GM23338 (cell line): ENCODE data around the gene CMTM5. TPM values are rescaled to one million over a fixed set of nuclear protein-coding genes. Genes with fewer than 3 reads are reported as not detected.

Experiments used
- ATAC-seq: fragments of 200-7000 bp; cut with Tn5 transposase; 3 replicates; pipeline ENCODE4 v1.9.1; 2020
- DNase-seq: peaks from one replicate; pipeline ENCODE4 v3.0.0-alpha.2; 2015; ENCODE audit warnings: low spot score
- H2AFZ ChIP-seq: fragments of 200-600 bp; sonication (generic); 2 replicates; pipeline ENCODE4 v1.8.0; 2016; ENCODE audit warnings: antibody characterized with exemption, mild to moderate bottlenecking, moderate library complexity
- H3F3A ChIP-seq: fragments of 200-600 bp; sonication (generic); replicated peaks from 2 replicates; pipeline ENCODE4 v1.8.0; 2017; ENCODE audit warnings: antibody characterized with exemption, mixed run types, low read depth
- H3K27ac ChIP-seq: fragments of 200-600 bp; sonication (generic); 2 replicates; pipeline ENCODE4 v1.6.1; 2016; ENCODE audit warnings: low read depth
- H3K27me3 ChIP-seq: fragments of 200-600 bp; sonication (generic); 2 replicates; pipeline ENCODE4 v1.8.0; 2016; ENCODE audit warnings: mild to moderate bottlenecking, mixed run types, moderate library complexity; ENCODE audit not compliant: insufficient read depth
- H3K36me3 ChIP-seq: fragments of 200-600 bp; sonication (generic); 2 replicates; pipeline ENCODE4 v1.8.0; 2016; ENCODE audit warnings: mild to moderate bottlenecking; ENCODE audit not compliant: insufficient read depth
- H3K4me1 ChIP-seq: fragments of 200-600 bp; sonication (generic); 2 replicates; pipeline ENCODE4 v1.8.0; 2016; ENCODE audit warnings: mild to moderate bottlenecking, moderate library complexity; ENCODE audit not compliant: insufficient read depth
- H3K4me2 ChIP-seq: fragments of 200-600 bp; sonication (generic); 2 replicates; pipeline ENCODE4 v1.7.1; 2017; ENCODE audit warnings: mixed run types
- H3K4me3 ChIP-seq: fragments of 200-600 bp; sonication (generic); 2 replicates; pipeline ENCODE4 v1.6.1; 2016; ENCODE audit warnings: mixed run types
- H3K79me2 ChIP-seq: fragments of 200-600 bp; sonication (generic); replicated peaks from 2 replicates; pipeline ENCODE4 v1.8.0; 2017; ENCODE audit warnings: mild to moderate bottlenecking; ENCODE audit not compliant: insufficient read depth
- H3K9me2 ChIP-seq: fragments of 200-600 bp; sonication (generic); 2 replicates; pipeline ENCODE4 v1.8.0; 2017; ENCODE audit not compliant: insufficient read depth
- H4K20me1 ChIP-seq: fragments of 200-600 bp; sonication (generic); replicated peaks from 2 replicates; pipeline ENCODE4 v1.8.0; 2017; ENCODE audit warnings: mild to moderate bottlenecking; ENCODE audit not compliant: insufficient read depth
- H3K27ac Mint-ChIP-seq: 2 replicates; pipeline ENCODE4 v1.8.0; 2020; ENCODE audit warnings: inconsistent platforms, mild to moderate bottlenecking, moderate library complexity, mixed read lengths
- H3K27me3 Mint-ChIP-seq: 3 replicates; pipeline ENCODE4 v1.8.0; 2022; ENCODE audit warnings: low read depth, mild to moderate bottlenecking, moderate library complexity, mixed read lengths, inconsistent platforms; ENCODE audit not compliant: insufficient read depth, poor library complexity
- H3K36me3 Mint-ChIP-seq: 3 replicates; pipeline ENCODE4 v1.8.0; 2021; ENCODE audit warnings: low read depth, mild to moderate bottlenecking, inconsistent platforms, moderate library complexity, mixed read lengths
- H3K4me1 Mint-ChIP-seq: 3 replicates; pipeline ENCODE4 v1.8.0; 2020; ENCODE audit warnings: mild to moderate bottlenecking, inconsistent platforms, mixed read lengths
- H3K4me3 Mint-ChIP-seq: 3 replicates; pipeline ENCODE4 v1.8.0; 2021; ENCODE audit warnings: moderate library complexity, mild to moderate bottlenecking, inconsistent platforms, mixed read lengths
- H3K9me3 Mint-ChIP-seq: 3 replicates; pipeline ENCODE4 v1.8.0; 2020; ENCODE audit warnings: moderate library complexity, mild to moderate bottlenecking, inconsistent platforms, mixed read lengths
- CREB1 ChIP-seq: fragments of 250-450 bp; sonication (Bioruptor Pico); IDR thresholded peaks from 2 replicates; pipeline ENCODE4 v1.5.0; 2020; ENCODE audit warnings: low read depth, mild to moderate bottlenecking, moderate library complexity
- CTCF ChIP-seq, 2 experiments: fragments of 200-600 bp in 1 of 2; sonication (generic) in 1 of 2; conservative IDR thresholded peaks; 2 replicates each; pipeline versions ENCODE4 v1.5.1 to v1.6.1; 2016 to 2017; ENCODE audit warnings: antibody characterized with exemption in 2 of 2, low read depth in 2 of 2, mild to moderate bottlenecking in 2 of 2, moderate library complexity in 1 of 2
- EZH2 ChIP-seq: fragments of 200-600 bp; sonication (generic); IDR thresholded peaks from one replicate; pipeline ENCODE4 v1.8.0; 2017; ENCODE audit warnings: antibody characterized with exemption, mild to moderate bottlenecking, low read depth; ENCODE audit not compliant: unreplicated experiment
- JUNB ChIP-seq: IDR thresholded peaks from one replicate; pipeline ENCODE4 v1.6.1; 2016; ENCODE audit warnings: antibody characterized with exemption; ENCODE audit not compliant: unreplicated experiment
- ZNF331 ChIP-seq: fragments of 250-450 bp; sonication (Bioruptor Pico); IDR thresholded peaks from 2 replicates; pipeline ENCODE4 v1.5.0; 2020; ENCODE audit warnings: low read depth, mild to moderate bottlenecking, moderate library complexity
- polyA plus RNA-seq: library from polyadenylated mRNA; unstranded; fragments of >200 nt; fragmentation: Nextera tagmentation; extraction: Ambion mirVana; gene quantifications from 2 replicates; pipeline ENCODE4 v1.2.1, GENCODE V29; 2016
- total RNA-seq: library from RNA; depleted of rRNA; stranded (reverse); fragments of >200 nt; shearing (Covaris generic); gene quantifications from 2 replicates; pipeline ENCODE4 v1.2.3, GENCODE V29; 2014
- TF ChIP-seq, protein P1 (sequence below): fragments of 250-450 bp; sonication (Bioruptor Pico); IDR thresholded peaks from 2 replicates; pipeline ENCODE4 v1.5.0; 2020; ENCODE audit warnings: mild to moderate bottlenecking, moderate library complexity

CMTM5 gene
- total and polyA plus RNA-seq, 2 experiments from 2014 or later: 0.24 TPM; not detected in 1

DNA sequence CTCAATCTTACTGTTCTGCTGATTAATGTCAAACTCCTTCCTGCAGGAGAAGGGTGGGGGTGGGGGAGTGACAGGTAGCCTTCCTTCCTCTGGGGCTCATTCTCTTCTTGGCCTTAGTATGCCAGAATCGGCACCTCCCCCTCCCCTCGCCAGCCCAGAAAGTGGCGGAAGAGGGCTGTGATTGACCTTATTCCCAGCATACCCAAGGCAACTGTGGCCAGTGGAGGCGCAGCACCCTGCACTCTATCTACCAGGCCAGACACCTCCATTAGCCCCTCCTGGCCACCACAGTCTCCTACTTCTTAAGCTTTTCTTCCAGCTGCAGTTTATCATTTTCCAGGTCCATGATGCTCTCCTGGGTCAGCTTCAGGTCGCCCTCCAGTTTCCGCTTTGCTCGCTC is 15.8 kb downstream of the CMTM5 start:
- Histone ChIP-seq H3K27me3 (no peaks in the 10 kb centered on the region), H3K4me1 (peaks cover 6% of the 10 kb centered on the region; the same call in 1 of the 2 replicates), H3K9me2 (peaks cover 19% of the 10 kb centered on the region; the same call in 1 of the 2 replicates), H3F3A (no peaks in the 10 kb centered on the region), H3K4me2 (no peak overlapping the region), H3K27ac (no peak overlapping the region), H3K79me2 (no peaks in the 10 kb centered on the region), H3K36me3 (no peaks in the 10 kb centered on the region), H2AFZ (0 out of 2 replicates have a peak overlapping the region, but pooled peaks have one; percentile 47), H3K4me3 (no peak overlapping the region), H4K20me1 (no peaks in the 10 kb centered on the region)
- H3K4me3 Mint-ChIP-seq: no peak overlapping the region
- H3K4me1 Mint-ChIP-seq: peaks cover 16% of the 10 kb centered on the region
- no peaks in the 10 kb centered on the region; the same call in 2 of the 3 replicates for H3K36me3 Mint-ChIP-seq
- H3K27me3 Mint-ChIP-seq: peaks cover 11% of the 10 kb centered on the region
- ATAC-seq (peak; percentile 59), DNase-seq (peak; percentile 17)
- peaks cover 3% of the 10 kb centered on the region for H3K9me3 Mint-ChIP-seq
- TF ChIP-seq JUNB: no peak
- TF ChIP-seq EZH2: no peak
- no peak overlapping the region for H3K27ac Mint-ChIP-seq

- no peaks in the 10 kb centered on the region for H4K20me1 ChIP-seq
- no peak for TF ChIP-seq ZNF331 (CRISPR knock-in tag)
- TF ChIP-seq, protein P1, sequence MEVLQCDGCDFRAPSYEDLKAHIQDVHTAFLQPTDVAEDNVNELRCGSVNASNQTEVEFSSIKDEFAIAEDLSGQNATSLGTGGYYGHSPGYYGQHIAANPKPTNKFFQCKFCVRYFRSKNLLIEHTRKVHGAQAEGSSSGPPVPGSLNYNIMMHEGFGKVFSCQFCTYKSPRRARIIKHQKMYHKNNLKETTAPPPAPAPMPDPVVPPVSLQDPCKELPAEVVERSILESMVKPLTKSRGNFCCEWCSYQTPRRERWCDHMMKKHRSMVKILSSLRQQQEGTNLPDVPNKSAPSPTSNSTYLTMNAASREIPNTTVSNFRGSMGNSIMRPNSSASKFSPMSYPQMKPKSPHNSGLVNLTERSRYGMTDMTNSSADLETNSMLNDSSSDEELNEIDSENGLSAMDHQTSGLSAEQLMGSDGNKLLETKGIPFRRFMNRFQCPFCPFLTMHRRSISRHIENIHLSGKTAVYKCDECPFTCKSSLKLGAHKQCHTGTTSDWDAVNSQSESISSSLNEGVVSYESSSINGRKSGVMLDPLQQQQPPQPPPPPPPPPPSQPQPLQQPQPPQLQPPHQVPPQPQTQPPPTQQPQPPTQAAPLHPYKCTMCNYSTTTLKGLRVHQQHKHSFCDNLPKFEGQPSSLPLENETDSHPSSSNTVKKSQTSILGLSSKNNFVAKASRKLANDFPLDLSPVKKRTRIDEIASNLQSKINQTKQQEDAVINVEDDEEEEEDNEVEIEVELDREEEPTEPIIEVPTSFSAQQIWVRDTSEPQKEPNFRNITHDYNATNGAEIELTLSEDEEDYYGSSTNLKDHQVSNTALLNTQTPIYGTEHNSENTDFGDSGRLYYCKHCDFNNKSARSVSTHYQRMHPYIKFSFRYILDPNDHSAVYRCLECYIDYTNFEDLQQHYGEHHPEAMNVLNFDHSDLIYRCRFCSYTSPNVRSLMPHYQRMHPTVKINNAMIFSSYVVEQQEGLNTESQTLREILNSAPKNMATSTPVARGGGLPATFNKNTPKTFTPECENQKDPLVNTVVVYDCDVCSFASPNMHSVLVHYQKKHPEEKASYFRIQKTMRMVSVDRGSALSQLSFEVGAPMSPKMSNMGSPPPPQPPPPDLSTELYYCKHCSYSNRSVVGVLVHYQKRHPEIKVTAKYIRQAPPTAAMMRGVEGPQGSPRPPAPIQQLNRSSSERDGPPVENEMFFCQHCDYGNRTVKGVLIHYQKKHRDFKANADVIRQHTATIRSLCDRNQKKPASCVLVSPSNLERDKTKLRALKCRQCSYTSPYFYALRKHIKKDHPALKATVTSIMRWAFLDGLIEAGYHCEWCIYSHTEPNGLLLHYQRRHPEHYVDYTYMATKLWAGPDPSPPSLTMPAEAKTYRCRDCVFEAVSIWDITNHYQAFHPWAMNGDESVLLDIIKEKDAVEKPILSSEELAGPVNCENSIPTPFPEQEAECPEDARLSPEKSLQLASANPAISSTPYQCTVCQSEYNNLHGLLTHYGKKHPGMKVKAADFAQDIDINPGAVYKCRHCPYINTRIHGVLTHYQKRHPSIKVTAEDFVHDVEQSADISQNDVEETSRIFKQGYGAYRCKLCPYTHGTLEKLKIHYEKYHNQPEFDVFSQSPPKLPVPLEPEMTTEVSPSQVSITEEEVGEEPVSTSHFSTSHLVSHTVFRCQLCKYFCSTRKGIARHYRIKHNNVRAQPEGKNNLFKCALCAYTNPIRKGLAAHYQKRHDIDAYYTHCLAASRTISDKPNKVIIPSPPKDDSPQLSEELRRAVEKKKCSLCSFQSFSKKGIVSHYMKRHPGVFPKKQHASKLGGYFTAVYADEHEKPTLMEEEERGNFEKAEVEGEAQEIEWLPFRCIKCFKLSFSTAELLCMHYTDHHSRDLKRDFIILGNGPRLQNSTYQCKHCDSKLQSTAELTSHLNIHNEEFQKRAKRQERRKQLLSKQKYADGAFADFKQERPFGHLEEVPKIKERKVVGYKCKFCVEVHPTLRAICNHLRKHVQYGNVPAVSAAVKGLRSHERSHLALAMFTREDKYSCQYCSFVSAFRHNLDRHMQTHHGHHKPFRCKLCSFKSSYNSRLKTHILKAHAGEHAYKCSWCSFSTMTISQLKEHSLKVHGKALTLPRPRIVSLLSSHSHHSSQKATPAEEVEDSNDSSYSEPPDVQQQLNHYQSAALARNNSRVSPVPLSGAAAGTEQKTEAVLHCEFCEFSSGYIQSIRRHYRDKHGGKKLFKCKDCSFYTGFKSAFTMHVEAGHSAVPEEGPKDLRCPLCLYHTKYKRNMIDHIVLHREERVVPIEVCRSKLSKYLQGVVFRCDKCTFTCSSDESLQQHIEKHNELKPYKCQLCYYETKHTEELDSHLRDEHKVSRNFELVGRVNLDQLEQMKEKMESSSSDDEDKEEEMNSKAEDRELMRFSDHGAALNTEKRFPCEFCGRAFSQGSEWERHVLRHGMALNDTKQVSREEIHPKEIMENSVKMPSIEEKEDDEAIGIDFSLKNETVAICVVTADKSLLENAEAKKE (CRISPR knock-in tag): no peak
- no peak for TF ChIP-seq CTCF (conservative IDR thresholded peaks at IDR 0.05; ENCODE audit: low read depth in 2 of 2)
- no peak for TF ChIP-seq CREB1 (CRISPR knock-in tag)
- no peak overlapping the region for H3K4me2 ChIP-seq
- ATAC-seq (no peak), DNase-seq (no peak)
- H3K27ac ChIP-seq: no peak overlapping the region
- H3K4me1 ChIP-seq: peaks cover 6% of the 10 kb centered on the region; the same call in 1 of the 2 replicates
- no peaks in the 10 kb centered on the region for H3F3A ChIP-seq
- H3K79me2 ChIP-seq: no peaks in the 10 kb centered on the region
- no peaks in the 10 kb centered on the region for H3K36me3 ChIP-seq
- Mint-ChIP-seq H3K27me3 (peaks cover 8% of the 10 kb centered on the region), H3K36me3 (no peaks in the 10 kb centered on the region; the same call in 2 of the 3 replicates), H3K27ac (no peak overlapping the region), H3K9me3 (peaks cover 3% of the 10 kb centered on the region; the same call in 1 of the 3 replicates), H3K4me1 (peaks cover 6% of the 10 kb centered on the region), H3K4me3 (no peak overlapping the region)
- H2AFZ ChIP-seq: no peak overlapping the region
- H3K4me3 ChIP-seq: no peak overlapping the region
- peaks cover 12% of the 10 kb centered on the region; the same call in 1 of the 2 replicates for H3K9me2 ChIP-seq
- H3K27me3 ChIP-seq: no peaks in the 10 kb centered on the region
Observed at GRCh38 chr14:23396126-23396525, 19.3 kb downstream of the CMTM5 start.
